ENCODE measurements around the gene GPAT2. TPM values are rescaled to one million over a fixed set of nuclear protein-coding genes. Genes with fewer than 3 reads are reported as not detected.
"Not testable (repeated sequence)": the region's sequence is repeated elsewhere in the genome, so short reads cannot be mapped to it uniquely, and the experiment has no call there.

Gene GPAT2
- total RNA-seq, 1 donor from 2014 or later: 4.3 TPM

GRCh38 chr2:96025194-96025492, 9.6 kb downstream of the GPAT2 start:
- no peak for DNase-seq
- Histone ChIP-seq H3K4me3 (no peak overlapping the region), H3K9me3 (no peaks in the 10 kb centered on the region), H3K36me3 (no peaks in the 10 kb centered on the region), H3K27me3 (ENCODE audit: low read depth) (no peaks in the 10 kb centered on the region), H3K27ac (no peak overlapping the region), H3K4me1 (no peaks in the 10 kb centered on the region)
- intact Hi-C loops (cut with DNase I): no loop called here
- TF ChIP-seq CTCF (IDR thresholded peaks at IDR 0.05): no peak
- ATAC-seq: no peak

GRCh38 chr2:96024336-96025193, 10.2 kb downstream of the GPAT2 start:
- TF ChIP-seq CTCF (IDR thresholded peaks at IDR 0.05): no peak
- Histone ChIP-seq H3K4me1 (no peaks in the 10 kb centered on the region), H3K27me3 (ENCODE audit: low read depth) (no peaks in the 10 kb centered on the region), H3K36me3 (no peaks in the 10 kb centered on the region), H3K9me3 (no peaks in the 10 kb centered on the region), H3K27ac (no peak overlapping the region), H3K4me3 (no peak overlapping the region)
- intact Hi-C loops (cut with DNase I): no loop called here
- no peak for DNase-seq
- no peak for ATAC-seq

DNA sequence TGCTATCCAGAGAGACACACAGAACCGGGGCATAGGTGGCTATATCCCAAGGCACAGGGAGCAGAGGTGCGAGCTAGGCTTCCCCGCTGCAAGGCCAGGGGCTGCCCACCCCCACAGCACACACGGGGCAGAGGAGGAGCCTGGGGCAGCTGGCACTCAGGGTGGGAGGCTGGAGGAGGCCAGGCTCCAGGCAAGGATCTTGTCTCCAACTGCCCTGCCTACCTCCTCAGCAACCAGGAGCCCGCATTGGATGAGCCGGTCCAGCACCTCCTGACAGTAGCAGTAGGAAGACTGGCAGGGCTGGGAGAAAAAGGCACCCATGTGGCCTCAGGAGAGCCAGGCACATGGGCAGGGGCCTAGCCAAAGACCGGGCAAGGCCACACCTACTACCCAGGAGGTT, 11.0 kb downstream of the GPAT2 start:
- H3K4me3 ChIP-seq; ATAC-seq; H3K27ac ChIP-seq; DNase-seq; H3K9me3 ChIP-seq; H3K27me3 ChIP-seq (ENCODE audit: low read depth); H3K4me1 ChIP-seq; intact Hi-C loops (cut with DNase I); H3K36me3 ChIP-seq: not testable (repeated sequence)

GRCh38 chr2:96022701-96023447, 11.8 kb downstream of the GPAT2 start:
- H3K36me3 ChIP-seq; H3K4me3 ChIP-seq; intact Hi-C loops (cut with DNase I); H3K27me3 ChIP-seq (ENCODE audit: low read depth); H3K27ac ChIP-seq; H3K9me3 ChIP-seq; H3K4me1 ChIP-seq: not testable (repeated sequence)
- DNase-seq: peak; percentile 83
- ATAC-seq: peak; percentile 88 to 93
- peak; percentile 79 for TF ChIP-seq CTCF (IDR thresholded peaks at IDR 0.05)

GRCh38 chr2:96022126-96022525, 12.6 kb downstream of the GPAT2 start:
- intact Hi-C loops (cut with DNase I): not testable (repeated sequence)

DNA sequence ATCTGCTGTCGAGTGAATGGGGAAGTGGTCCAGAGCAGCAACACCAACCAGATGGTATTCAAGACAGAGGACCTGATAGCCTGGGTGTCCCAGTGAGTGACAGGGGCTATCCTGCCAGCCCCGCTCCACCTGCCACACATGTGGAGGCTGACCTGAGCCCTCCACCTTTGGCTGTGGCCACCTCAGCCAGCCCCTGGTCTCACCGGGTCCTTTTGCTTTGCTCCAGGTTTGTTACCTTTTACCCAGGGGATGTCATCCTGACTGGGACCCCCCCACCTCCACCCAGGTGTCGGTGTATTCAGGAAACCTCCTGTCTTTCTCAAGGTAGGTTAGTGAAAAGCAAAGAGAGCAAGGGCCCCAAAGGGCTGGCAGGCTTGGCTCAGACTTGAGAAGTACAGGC, 13.6 kb downstream of the GPAT2 start:
- intact Hi-C loops (cut with DNase I): not testable (repeated sequence)

More at GRCh38 chr2:96022126-96022525, 12.6 kb downstream of the GPAT2 start:
- H3K27me3 ChIP-seq (ENCODE audit: low read depth); DNase-seq; H3K4me1 ChIP-seq; ATAC-seq; H3K27ac ChIP-seq; H3K9me3 ChIP-seq; H3K36me3 ChIP-seq; H3K4me3 ChIP-seq: not testable (repeated sequence)

DNA sequence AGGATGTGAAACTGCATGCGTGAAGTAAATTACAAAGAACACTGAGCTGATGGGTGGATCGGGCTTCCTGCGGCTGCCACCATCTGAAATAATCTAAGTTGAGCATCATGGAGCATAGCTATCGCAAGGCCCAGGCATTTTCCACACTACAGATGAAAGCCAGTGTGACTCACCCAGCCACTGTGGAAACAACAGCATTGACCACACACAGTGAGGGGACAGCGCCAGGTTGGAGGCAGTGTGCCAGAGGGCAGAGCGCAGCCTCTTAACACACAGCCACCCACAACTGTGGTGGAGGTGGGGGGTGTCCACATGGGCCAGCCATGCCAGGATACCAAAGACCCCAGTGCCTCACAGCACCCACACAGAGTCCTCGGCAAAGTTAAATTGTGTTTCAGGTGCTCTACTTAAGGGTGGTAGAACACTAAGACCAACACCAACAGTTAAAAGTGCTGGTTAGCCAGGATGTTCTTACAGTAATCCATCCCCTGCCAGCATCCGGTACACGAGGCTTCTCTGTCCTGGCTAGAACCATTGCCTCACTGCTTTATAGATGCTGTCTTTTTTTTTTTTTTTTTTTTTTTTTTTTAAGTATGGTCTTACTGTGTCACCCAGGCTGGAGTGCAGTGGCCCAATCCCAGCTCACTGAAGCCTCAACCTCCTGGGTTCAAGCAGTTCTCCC, 14.7 kb downstream of the GPAT2 start:
- intact Hi-C loops (cut with DNase I); DNase-seq; H3K4me3 ChIP-seq; H3K27ac ChIP-seq; H3K9me3 ChIP-seq; H3K36me3 ChIP-seq; H3K4me1 ChIP-seq; H3K27me3 ChIP-seq (ENCODE audit: low read depth); ATAC-seq: not testable (repeated sequence)

More for the DNA sequence above, 13.6 kb downstream of the GPAT2 start:
- not testable (repeated sequence) for H3K27ac ChIP-seq; H3K27me3 ChIP-seq (ENCODE audit: low read depth); H3K9me3 ChIP-seq; H3K4me3 ChIP-seq; H3K4me1 ChIP-seq; H3K36me3 ChIP-seq; ATAC-seq; DNase-seq

GRCh38 chr2:96016321-96016720, 18.4 kb downstream of the GPAT2 start:
- DNase-seq; H3K27ac ChIP-seq; H3K27me3 ChIP-seq (ENCODE audit: low read depth); intact Hi-C loops (cut with DNase I); H3K9me3 ChIP-seq; ATAC-seq; H3K4me1 ChIP-seq; H3K4me3 ChIP-seq; H3K36me3 ChIP-seq: not testable (repeated sequence)

DNA sequence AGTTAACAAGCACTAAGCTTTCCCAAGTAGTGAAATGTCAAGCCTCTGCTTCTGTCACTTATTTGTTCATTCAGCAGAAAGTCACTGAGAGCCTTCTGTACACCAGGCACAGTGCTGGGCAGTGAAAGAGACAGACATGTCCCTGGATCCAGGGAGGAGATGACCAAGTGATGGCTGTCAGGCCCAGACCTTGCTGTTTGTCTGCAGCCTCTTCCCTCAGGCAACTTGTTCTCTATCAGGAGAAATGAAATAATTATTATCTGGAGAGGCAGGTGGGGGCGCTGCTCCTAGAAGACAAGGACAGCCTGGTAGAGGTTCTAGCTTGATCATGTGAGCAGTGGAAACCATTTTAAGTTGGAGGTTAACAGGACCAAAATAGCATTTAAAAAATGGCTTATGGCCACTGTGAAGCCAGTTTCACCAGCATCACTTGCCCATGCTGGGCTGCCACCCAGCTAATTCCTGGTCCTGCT, 21.9 kb downstream of the GPAT2 start:
- intact Hi-C loops (cut with DNase I); H3K4me3 ChIP-seq; DNase-seq; ATAC-seq; H3K27me3 ChIP-seq (ENCODE audit: low read depth); H3K9me3 ChIP-seq; H3K4me1 ChIP-seq; H3K36me3 ChIP-seq; H3K27ac ChIP-seq: not testable (repeated sequence)

DNA sequence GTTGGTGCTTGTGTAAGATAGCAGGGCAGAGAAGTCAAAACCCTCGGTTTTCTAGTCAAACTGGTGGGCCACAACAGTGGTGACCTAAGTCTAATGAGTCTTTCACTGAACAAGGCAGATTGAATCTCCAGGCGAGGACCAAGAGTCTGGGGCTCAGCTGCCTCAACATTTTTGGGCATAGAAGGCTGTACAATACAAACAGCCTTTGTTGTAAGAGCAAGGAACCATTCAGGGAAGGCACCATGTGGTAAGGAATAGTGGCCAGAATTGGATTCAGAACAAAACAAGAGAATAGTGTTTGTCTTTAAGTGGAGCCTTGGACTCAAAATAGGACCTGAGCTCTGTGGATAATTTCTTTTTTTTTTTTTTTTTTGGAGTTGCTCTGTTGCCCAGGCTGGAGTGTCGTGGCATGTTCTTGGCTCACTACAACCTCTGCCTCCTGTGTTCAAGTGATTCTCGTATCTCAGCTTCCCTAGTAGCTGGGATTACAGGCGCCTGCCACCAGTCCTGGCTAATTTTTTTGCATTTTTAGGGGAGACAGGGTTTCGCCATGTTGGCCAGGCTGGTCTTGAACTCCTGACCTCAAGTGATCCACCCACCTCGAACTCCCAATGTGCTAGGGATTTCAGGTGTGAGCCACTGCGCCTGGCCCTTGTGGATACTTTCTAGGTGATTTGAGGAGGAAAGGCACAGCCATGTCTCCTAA, 22.5 kb downstream of the GPAT2 start:
- H3K27ac ChIP-seq; H3K4me3 ChIP-seq; H3K4me1 ChIP-seq; H3K27me3 ChIP-seq (ENCODE audit: low read depth); intact Hi-C loops (cut with DNase I); H3K9me3 ChIP-seq; ATAC-seq; H3K36me3 ChIP-seq; DNase-seq: not testable (repeated sequence)
